HEK293 (cell line): Measurements from ENCODE around the gene PCOLCE2.

Experiments used
- CTCF ChIA-PET: fragments of 350-600 bp; formaldehyde crosslinking; extraction: SDS; loops from one replicate; lab custom pipeline; 2021; ENCODE audit warnings: antibody characterized with exemption; lab: Yijun Ruan, JAX
- POLR2A ChIA-PET: fragments of 300-600 bp; formaldehyde crosslinking; extraction: SDS; loops from one replicate; lab custom pipeline; 2020; ENCODE audit warnings: antibody characterized with exemption, inconsistent platforms; lab: Yijun Ruan, JAX
- H3K27ac ChIP-seq: fragments of 200-500 bp; sonication (Bioruptor generic); 2 replicates; pipeline ENCODE4 v1.5.1; 2014; ENCODE audit warnings: low read depth, low read length, control low read depth, inconsistent platforms; ENCODE audit errors: extremely low read depth
- H3K36me3 ChIP-seq, 2 experiments: fragments of 200-500 bp in 1 of 2; sonication (Bioruptor generic) in 1 of 2; 1 replicate in 1 of 2; 2 replicates in 1 of 2; pipeline ENCODE4 v1.5.1; 2014 to 2017; ENCODE audit warnings: inconsistent platforms in 2 of 2, low read length in 2 of 2; ENCODE audit not compliant: control insufficient read depth in 2 of 2, insufficient read depth in 1 of 2
- H3K4me1 ChIP-seq: fragments of 200-500 bp; sonication (Bioruptor generic); 2 replicates; pipeline ENCODE4 v1.5.1; 2014; ENCODE audit warnings: mild to moderate bottlenecking, low read length, inconsistent platforms; ENCODE audit not compliant: control insufficient read depth, insufficient read depth
- H3K4me3 ChIP-seq: 2 replicates; pipeline ENCODE4 v1.5.1; 2011; ENCODE audit warnings: low read depth, mild to moderate bottlenecking, control low read depth, low read length, moderate library complexity
- H3K9me3 ChIP-seq: fragments of 200-500 bp; sonication (Bioruptor generic); 2 replicates; pipeline ENCODE4 v1.5.1; 2014; ENCODE audit warnings: low read depth, low read length, inconsistent platforms; ENCODE audit not compliant: control insufficient read depth, insufficient read depth
- CTCF ChIP-seq: fragments of 450-650 bp; formaldehyde crosslinking; IDR thresholded peaks from 2 replicates; pipeline ENCODE4 v1.5.1; 2016; ENCODE audit warnings: missing biosample characterization, missing genetic modification characterization
- KLF10 ChIP-seq: fragments of 450-650 bp; IDR thresholded peaks from 2 replicates; pipeline ENCODE4 v1.5.1; 2018; ENCODE audit warnings: missing biosample characterization, mild to moderate bottlenecking, missing genetic modification characterization
- KLF9 ChIP-seq: fragments of 450-650 bp; formaldehyde crosslinking; IDR thresholded peaks from 2 replicates; pipeline ENCODE4 v1.5.1; 2016; ENCODE audit warnings: missing biosample characterization, missing genetic modification characterization, low read depth
- MZF1 ChIP-seq: fragments of 450-650 bp; formaldehyde crosslinking; IDR thresholded peaks from 2 replicates; pipeline ENCODE4 v1.5.1; 2017; ENCODE audit warnings: missing biosample characterization, missing genetic modification characterization, borderline replicate concordance
- SP7 ChIP-seq: fragments of 450-650 bp; formaldehyde crosslinking; IDR thresholded peaks from 2 replicates; pipeline ENCODE4 v1.5.1; 2016; ENCODE audit warnings: missing biosample characterization, missing genetic modification characterization
- TCF7L2 ChIP-seq: IDR thresholded peaks from 2 replicates; pipeline ENCODE4 v1.6.1; 2011; ENCODE audit warnings: low read depth, mild to moderate bottlenecking, inconsistent platforms, low read length, moderate library complexity, borderline replicate concordance
- ZBTB20 ChIP-seq: fragments of 450-650 bp; formaldehyde crosslinking; IDR thresholded peaks from 2 replicates; pipeline ENCODE4 v1.5.1; 2016; ENCODE audit warnings: missing biosample characterization, missing genetic modification characterization
- ZFHX2 ChIP-seq: fragments of 450-650 bp; formaldehyde crosslinking; conservative IDR thresholded peaks from 2 replicates; pipeline ENCODE4 v1.5.1; 2016; ENCODE audit warnings: missing biosample characterization, missing genetic modification characterization
- ZFP69B ChIP-seq: fragments of 450-650 bp; formaldehyde crosslinking; IDR thresholded peaks from 2 replicates; pipeline ENCODE4 v1.5.1; 2016; ENCODE audit warnings: missing biosample characterization, missing genetic modification characterization
- ZNF132 ChIP-seq: fragments of 450-650 bp; formaldehyde crosslinking; IDR thresholded peaks from 2 replicates; pipeline ENCODE4 v1.5.1; 2017; ENCODE audit warnings: missing biosample characterization, missing genetic modification characterization, borderline replicate concordance
- ZNF169 ChIP-seq: fragments of 450-650 bp; formaldehyde crosslinking; IDR thresholded peaks from 2 replicates; pipeline ENCODE4 v1.5.1; 2016; ENCODE audit warnings: missing biosample characterization, missing genetic modification characterization
- ZNF311 ChIP-seq: fragments of 450-650 bp; formaldehyde crosslinking; IDR thresholded peaks from 2 replicates; pipeline ENCODE4 v1.5.1; 2017; ENCODE audit warnings: missing biosample characterization, missing genetic modification characterization, borderline replicate concordance
- ZNF341 ChIP-seq: fragments of 450-650 bp; formaldehyde crosslinking; IDR thresholded peaks from 2 replicates; pipeline ENCODE4; 2016; ENCODE audit warnings: low read depth, missing biosample characterization, missing genetic modification characterization
- ZNF37A ChIP-seq: fragments of 450-650 bp; IDR thresholded peaks from 2 replicates; pipeline ENCODE4 v1.5.1; 2018; ENCODE audit warnings: missing biosample characterization, missing genetic modification characterization
- ZNF404 ChIP-seq: fragments of 450-650 bp; formaldehyde crosslinking; IDR thresholded peaks from 2 replicates; pipeline ENCODE4 v1.5.1; 2017; ENCODE audit warnings: missing biosample characterization, missing genetic modification characterization
- ZNF488 ChIP-seq: fragments of 450-650 bp; formaldehyde crosslinking; IDR thresholded peaks from 2 replicates; pipeline ENCODE4 v1.5.1; 2016; ENCODE audit warnings: missing biosample characterization, missing genetic modification characterization
- ZNF561 ChIP-seq: fragments of 450-650 bp; IDR thresholded peaks from 2 replicates; pipeline ENCODE4 v1.5.1; 2018; ENCODE audit warnings: missing biosample characterization, missing genetic modification characterization, borderline replicate concordance
- TF ChIP-seq, protein P1 (sequence below): IDR thresholded peaks from 2 replicates; pipeline ENCODE4 v1.6.1; 2011; ENCODE audit warnings: mild to moderate bottlenecking, low read depth, low read length, borderline replicate concordance
- TF ChIP-seq, protein P2 (sequence below): fragments of 450-650 bp; formaldehyde crosslinking; IDR thresholded peaks from 2 replicates; pipeline ENCODE4 v1.5.1; 2016; ENCODE audit warnings: missing biosample characterization, missing genetic modification characterization
- TF ChIP-seq, protein P3 (sequence below): fragments of 450-650 bp; formaldehyde crosslinking; IDR thresholded peaks from 2 replicates; pipeline ENCODE4 v1.5.1; 2016; ENCODE audit warnings: missing biosample characterization, missing genetic modification characterization
- TF ChIP-seq, protein P4 (sequence below): fragments of 450-650 bp; formaldehyde crosslinking; IDR thresholded peaks from 2 replicates; pipeline ENCODE4 v1.5.1; 2016; ENCODE audit warnings: missing biosample characterization, missing genetic modification characterization, borderline replicate concordance

PCOLCE2 gene

DNA sequence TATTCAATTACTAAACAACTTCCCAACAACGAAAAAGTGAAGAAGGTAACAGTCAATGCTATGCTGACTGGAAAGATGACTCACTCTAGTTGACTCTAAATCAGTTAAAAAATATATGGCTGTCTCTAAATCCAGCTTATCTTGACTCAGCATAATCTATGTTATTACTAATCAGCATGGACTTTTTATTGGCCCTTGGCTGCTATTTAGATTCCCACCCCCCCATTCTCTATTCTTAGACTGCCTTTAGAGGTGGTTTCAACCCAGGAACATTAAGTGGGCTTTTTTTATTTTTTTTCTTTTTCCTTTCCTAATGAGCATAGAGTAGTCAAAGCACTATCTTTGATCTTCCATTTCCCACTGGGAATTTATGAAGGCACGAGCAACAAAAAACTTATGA, 1.9 kb downstream of the PCOLCE2 start (continued):
- TF ChIP-seq KLF10 (0 out of 2 replicates have a peak, but pooled peaks have one; percentile 13), ZNF311 (tag by site-specific recombination) (no peak), MZF1 (tag by site-specific recombination) (no peak), ZNF169 (tag by site-specific recombination) (no peak), ZNF561 (tag by site-specific recombination) (no peak), ZBTB20 (tag by site-specific recombination) (no peak), ZFP69B (tag by site-specific recombination) (no peak), ZNF132 (tag by site-specific recombination) (no peak), KLF9 (tag by site-specific recombination) (no peak), ZNF37A (tag by site-specific recombination) (no peak), TCF7L2 (peak; percentile 44; the same call in 1 of the 2 replicates), ZFHX2 (tag by site-specific recombination) (no peak), ZNF341 (tag by site-specific recombination) (0 out of 2 replicates have a peak, but pooled peaks have one; percentile 9), ZNF488 (tag by site-specific recombination) (no peak)
- TF ChIP-seq, protein P1, sequence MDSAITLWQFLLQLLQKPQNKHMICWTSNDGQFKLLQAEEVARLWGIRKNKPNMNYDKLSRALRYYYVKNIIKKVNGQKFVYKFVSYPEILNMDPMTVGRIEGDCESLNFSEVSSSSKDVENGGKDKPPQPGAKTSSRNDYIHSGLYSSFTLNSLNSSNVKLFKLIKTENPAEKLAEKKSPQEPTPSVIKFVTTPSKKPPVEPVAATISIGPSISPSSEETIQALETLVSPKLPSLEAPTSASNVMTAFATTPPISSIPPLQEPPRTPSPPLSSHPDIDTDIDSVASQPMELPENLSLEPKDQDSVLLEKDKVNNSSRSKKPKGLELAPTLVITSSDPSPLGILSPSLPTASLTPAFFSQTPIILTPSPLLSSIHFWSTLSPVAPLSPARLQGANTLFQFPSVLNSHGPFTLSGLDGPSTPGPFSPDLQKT, result no peak
- TF ChIP-seq, protein P2, sequence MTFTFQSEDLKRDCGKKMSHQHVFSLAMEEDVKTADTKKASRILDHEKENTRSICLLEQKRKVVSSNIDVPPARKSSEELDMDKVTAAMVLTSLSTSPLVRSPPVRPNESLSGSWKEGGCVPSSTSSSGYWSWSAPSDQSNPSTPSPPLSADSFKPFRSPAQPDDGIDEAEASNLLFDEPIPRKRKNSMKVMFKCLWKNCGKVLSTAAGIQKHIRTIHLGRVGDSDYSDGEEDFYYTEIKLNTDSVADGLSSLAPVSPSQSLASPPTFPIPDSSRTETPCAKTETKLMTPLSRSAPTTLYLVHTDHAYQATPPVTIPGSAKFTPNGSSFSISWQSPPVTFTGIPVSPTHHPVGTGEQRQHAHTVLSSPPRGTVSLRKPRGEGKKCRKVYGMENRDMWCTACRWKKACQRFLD (tag by site-specific recombination), result no peak
- TF ChIP-seq, protein P3, sequence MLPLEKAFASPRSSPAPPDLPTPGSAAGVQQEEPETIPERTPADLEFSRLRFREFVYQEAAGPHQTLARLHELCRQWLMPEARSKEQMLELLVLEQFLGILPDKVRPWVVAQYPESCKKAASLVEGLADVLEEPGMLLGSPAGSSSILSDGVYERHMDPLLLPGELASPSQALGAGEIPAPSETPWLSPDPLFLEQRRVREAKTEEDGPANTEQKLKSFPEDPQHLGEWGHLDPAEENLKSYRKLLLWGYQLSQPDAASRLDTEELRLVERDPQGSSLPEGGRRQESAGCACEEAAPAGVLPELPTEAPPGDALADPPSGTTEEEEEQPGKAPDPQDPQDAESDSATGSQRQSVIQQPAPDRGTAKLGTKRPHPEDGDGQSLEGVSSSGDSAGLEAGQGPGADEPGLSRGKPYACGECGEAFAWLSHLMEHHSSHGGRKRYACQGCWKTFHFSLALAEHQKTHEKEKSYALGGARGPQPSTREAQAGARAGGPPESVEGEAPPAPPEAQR (tag by site-specific recombination), result no peak
- TF ChIP-seq, protein P4, sequence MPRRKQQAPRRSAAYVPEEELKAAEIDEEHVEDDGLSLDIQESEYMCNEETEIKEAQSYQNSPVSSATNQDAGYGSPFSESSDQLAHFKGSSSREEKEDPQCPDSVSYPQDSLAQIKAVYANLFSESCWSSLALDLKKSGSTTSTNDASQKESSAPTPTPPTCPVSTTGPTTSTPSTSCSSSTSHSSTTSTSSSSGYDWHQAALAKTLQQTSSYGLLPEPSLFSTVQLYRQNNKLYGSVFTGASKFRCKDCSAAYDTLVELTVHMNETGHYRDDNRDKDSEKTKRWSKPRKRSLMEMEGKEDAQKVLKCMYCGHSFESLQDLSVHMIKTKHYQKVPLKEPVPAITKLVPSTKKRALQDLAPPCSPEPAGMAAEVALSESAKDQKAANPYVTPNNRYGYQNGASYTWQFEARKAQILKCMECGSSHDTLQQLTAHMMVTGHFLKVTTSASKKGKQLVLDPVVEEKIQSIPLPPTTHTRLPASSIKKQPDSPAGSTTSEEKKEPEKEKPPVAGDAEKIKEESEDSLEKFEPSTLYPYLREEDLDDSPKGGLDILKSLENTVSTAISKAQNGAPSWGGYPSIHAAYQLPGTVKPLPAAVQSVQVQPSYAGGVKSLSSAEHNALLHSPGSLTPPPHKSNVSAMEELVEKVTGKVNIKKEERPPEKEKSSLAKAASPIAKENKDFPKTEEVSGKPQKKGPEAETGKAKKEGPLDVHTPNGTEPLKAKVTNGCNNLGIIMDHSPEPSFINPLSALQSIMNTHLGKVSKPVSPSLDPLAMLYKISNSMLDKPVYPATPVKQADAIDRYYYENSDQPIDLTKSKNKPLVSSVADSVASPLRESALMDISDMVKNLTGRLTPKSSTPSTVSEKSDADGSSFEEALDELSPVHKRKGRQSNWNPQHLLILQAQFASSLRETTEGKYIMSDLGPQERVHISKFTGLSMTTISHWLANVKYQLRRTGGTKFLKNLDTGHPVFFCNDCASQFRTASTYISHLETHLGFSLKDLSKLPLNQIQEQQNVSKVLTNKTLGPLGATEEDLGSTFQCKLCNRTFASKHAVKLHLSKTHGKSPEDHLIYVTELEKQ (tag by site-specific recombination), result no peak

GRCh38 chr3:142886021-142886420, 2.9 kb downstream of the PCOLCE2 start:
- H3K4me3 ChIP-seq, result no peak overlapping the region
- no peaks in the 10 kb centered on the region for H3K9me3 ChIP-seq
- H3K27ac ChIP-seq, result no peak overlapping the region
- CTCF ChIA-PET, result interaction anchor here (0.6 to 1.6 kb wide), 6 partner anchors 11 to 108 kb away, joined by 3 read pairs; no protein-coding TSS in a partner anchor
- POLR2A ChIA-PET, result no interaction called here
- no peak for TF ChIP-seq CTCF (tag by site-specific recombination)
- TF ChIP-seq ZNF404 (tag by site-specific recombination), result no peak
- no peak for TF ChIP-seq SP7
- peaks cover 6% of the 10 kb centered on the region; the same call in 1 of the 2 replicates for H3K4me1 ChIP-seq
- no peaks in the 10 kb centered on the region for H3K36me3 ChIP-seq
